ENCODE results near the gene NPHP1. TPM values are rescaled to one million over a fixed set of nuclear protein-coding genes. Genes with fewer than 3 reads are reported as not detected.

The NPHP1 gene
- total and polyA plus RNA-seq, 7 donors = 2.4 to 17.7 (median 10.3) TPM

DNA sequence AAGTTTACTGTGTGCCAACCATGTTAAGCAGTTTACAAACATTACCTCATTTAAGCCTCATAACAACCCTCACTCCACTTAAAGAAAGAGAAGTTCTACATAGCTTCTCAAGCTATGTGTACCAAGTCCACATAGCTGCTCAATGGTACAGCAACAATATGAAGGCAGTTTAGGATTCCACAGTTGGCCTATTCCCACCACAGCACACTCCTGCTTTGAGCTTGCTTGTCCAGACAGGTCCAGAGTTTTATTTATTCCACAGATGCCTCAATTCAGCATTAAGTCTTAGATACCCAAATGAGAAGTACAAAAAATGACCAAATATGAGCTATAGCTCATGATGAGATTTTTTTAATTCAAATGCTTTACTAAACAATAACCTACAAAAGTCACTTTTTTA is 24.8 kb downstream of the NPHP1 start:
- Histone ChIP-seq H3K27ac (peak overlapping the region; percentile 76), H3K9me3 (peaks cover 4% of the 10 kb centered on the region), H3K4me1 (peaks cover 26% of the 10 kb centered on the region), H3K36me3 (ENCODE audit: insufficient read depth in 1 of 2, low read depth in 1 of 2) (no peaks in the 10 kb centered on the region), H3K27me3 (ENCODE audit: insufficient read depth in 3 of 3, low read length in 2 of 3) (no peaks in the 10 kb centered on the region), H3K4me3 (no peak overlapping the region)
- no peak for ATAC-seq
- intact Hi-C loops (cut with DNase I) = no loop called here
- TF ChIP-seq, protein P1, sequence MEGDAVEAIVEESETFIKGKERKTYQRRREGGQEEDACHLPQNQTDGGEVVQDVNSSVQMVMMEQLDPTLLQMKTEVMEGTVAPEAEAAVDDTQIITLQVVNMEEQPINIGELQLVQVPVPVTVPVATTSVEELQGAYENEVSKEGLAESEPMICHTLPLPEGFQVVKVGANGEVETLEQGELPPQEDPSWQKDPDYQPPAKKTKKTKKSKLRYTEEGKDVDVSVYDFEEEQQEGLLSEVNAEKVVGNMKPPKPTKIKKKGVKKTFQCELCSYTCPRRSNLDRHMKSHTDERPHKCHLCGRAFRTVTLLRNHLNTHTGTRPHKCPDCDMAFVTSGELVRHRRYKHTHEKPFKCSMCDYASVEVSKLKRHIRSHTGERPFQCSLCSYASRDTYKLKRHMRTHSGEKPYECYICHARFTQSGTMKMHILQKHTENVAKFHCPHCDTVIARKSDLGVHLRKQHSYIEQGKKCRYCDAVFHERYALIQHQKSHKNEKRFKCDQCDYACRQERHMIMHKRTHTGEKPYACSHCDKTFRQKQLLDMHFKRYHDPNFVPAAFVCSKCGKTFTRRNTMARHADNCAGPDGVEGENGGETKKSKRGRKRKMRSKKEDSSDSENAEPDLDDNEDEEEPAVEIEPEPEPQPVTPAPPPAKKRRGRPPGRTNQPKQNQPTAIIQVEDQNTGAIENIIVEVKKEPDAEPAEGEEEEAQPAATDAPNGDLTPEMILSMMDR (IDR thresholded peaks at IDR 0.05) = no peak
- no peak for DNase-seq

DNA sequence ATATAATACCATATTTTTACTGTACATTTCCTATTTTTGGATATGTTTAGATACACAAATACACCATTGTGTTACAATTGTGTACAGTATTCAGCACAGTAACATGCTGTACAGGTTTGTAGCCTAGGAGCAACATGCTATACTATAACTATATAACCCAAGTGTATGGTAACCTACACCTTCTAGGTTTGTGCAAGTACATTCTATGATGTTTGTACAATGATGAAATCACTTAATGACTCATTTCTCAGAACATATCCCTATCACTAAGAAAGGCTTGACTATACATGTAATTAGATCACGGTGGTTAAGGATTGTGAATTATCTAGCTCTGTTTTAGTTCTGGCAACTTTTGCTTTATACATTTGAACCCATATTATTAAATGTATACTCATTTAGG is 31.3 kb downstream of the NPHP1 start:
- DNase-seq = no peak
- Histone ChIP-seq H3K4me1 (peaks cover 35% of the 10 kb centered on the region), H3K27ac (no peak overlapping the region), H3K36me3 (ENCODE audit: insufficient read depth in 1 of 2, low read depth in 1 of 2) (no peaks in the 10 kb centered on the region), H3K9me3 (no peaks in the 10 kb centered on the region), H3K27me3 (ENCODE audit: insufficient read depth in 3 of 3, low read length in 2 of 3) (no peaks in the 10 kb centered on the region), H3K4me3 (no peak overlapping the region)
- TF ChIP-seq, protein P1 (IDR thresholded peaks at IDR 0.05) = no peak
- intact Hi-C loops (cut with DNase I) = loop anchor here in 1 of 2 donors (5.0 to 10.0 kb wide), 2 partner anchors 39 to 879 kb away; partner anchors contain the start of gene MTLN
- peak in 1 of 4 donors; percentile 22 for ATAC-seq
- 33 to 70% (median 45%) methylated on average over 1 of the region's 1 CpG for WGBS, 3 donors

GRCh38 chr2:110172506-110172905 is 32.3 kb downstream of the NPHP1 start:
- H3K27me3 ChIP-seq (ENCODE audit: insufficient read depth in 3 of 3, low read length in 2 of 3) = no peaks in the 10 kb centered on the region
- intact Hi-C loops (cut with DNase I) = loop anchor here in 1 of 2 donors (5.0 to 10.0 kb wide), 2 partner anchors 40 to 878 kb away; partner anchors contain the start of gene MTLN
- ATAC-seq (no peak), DNase-seq (no peak)
- H3K4me3 ChIP-seq = no peak overlapping the region
- WGBS, 3 donors = 53 to 71% (median 59%) methylated on average over 6 of the region's 6 CpGs
- no peaks in the 10 kb centered on the region for H3K9me3 ChIP-seq
- H3K4me1 ChIP-seq = peaks cover 30% of the 10 kb centered on the region
- TF ChIP-seq, protein P1 (IDR thresholded peaks at IDR 0.05) = no peak
- no peaks in the 10 kb centered on the region for H3K36me3 ChIP-seq (ENCODE audit: insufficient read depth in 1 of 2, low read depth in 1 of 2)
- H3K27ac ChIP-seq = peak overlapping the region; percentile 43

DNA sequence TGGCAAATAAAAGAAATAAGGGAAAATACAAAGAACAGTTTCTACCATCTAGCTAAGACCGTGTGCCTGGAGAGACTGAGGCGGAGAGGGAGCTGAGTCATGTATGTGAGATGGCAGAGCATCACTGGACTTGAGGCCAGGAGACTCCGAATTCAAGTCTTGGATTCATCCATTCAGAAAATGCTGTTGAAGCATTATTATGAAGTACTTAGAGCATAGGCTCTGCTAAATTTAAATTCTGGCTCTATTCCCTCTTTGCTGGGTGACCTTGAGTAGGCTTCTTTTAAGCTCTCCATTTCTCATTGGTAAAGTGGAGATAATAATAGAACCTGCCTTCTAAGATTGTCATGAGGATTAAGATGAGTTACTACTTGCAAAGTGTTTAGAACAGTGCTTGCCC is 34.7 kb downstream of the NPHP1 start:
- H3K27ac ChIP-seq = peak overlapping the region; percentile 88
- intact Hi-C loops (cut with DNase I) = loop anchor here in 1 of 2 donors (5.0 to 10.0 kb wide), 2 partner anchors 42 to 875 kb away; partner anchors contain the start of gene MTLN
- no peaks in the 10 kb centered on the region for H3K36me3 ChIP-seq (ENCODE audit: insufficient read depth in 1 of 2, low read depth in 1 of 2)
- peaks cover 42% of the 10 kb centered on the region for H3K4me1 ChIP-seq
- no peaks in the 10 kb centered on the region for H3K27me3 ChIP-seq (ENCODE audit: insufficient read depth in 3 of 3, low read length in 2 of 3)
- TF ChIP-seq, protein P1 (IDR thresholded peaks at IDR 0.05) = no peak
- WGBS, 3 donors = 26 to 50% (median 43%) methylated on average over 3 of the region's 3 CpGs
- H3K9me3 ChIP-seq = no peaks in the 10 kb centered on the region
- ATAC-seq (peak; percentile 86 to 95 (median 92)), DNase-seq (no peak)
- H3K4me3 ChIP-seq = peak overlapping the region; percentile 71
